Measurements from ENCODE around the gene PLXDC2.

Gene PLXDC2

DNA sequence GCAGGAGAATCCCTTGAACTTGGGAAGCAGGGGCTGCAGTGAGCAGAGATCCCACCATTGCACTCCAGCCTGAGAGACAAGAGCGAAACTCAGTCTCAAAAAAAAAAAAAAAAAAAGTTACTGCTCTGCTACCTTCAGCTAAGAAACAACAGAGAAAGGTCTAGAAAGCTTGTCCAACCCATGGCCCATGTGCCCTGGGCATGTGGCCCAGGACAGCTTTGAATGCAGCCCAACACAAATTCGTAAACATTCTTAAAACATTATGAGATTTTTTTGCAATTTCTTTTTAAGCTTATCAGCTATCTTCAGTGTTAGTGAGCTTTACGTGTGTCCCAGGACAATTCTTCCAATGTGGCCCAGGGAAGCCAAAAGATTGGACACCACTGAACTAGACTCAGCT is 22.9 kb downstream of the PLXDC2 start:
- no peak for ATAC-seq (ENCODE audit: low read depth)
- no peak overlapping the region for H3K27ac ChIP-seq (ENCODE audit: poor library complexity, severe bottlenecking)

DNA sequence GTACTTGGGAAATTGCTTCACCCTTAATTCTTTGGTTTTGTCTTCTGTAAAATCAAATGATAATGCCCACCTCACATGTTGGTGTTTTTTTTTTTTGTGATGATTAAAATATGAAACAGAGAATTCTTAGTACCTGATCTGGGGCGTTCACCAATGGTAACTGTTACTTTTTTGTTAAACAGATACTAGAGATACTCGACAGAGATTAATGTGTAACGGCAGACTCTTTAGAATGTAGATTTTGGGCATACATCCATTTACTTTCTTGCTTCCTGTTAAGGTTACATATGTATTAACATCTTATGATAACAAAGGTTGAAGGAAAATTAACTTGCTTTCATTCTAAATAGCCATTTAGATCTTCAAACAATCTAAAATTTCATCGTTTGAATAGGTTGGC is 23.3 kb downstream of the PLXDC2 start:
- no peaks in the 10 kb centered on the region for H3K9me3 ChIP-seq (ENCODE audit: severe bottlenecking)
- H3K36me3 ChIP-seq (ENCODE audit: low read depth): no peaks in the 10 kb centered on the region
- DNase-seq (ENCODE audit: low spot score) (no peak), ATAC-seq (ENCODE audit: low read depth) (no peak)
- H3K4me1 ChIP-seq (ENCODE audit: insufficient read depth, poor library complexity, severe bottlenecking): no peaks in the 10 kb centered on the region
- H3K27ac ChIP-seq (ENCODE audit: poor library complexity, severe bottlenecking): no peak overlapping the region
- no peaks in the 10 kb centered on the region for H3K27me3 ChIP-seq (ENCODE audit: insufficient read depth, poor library complexity, severe bottlenecking)
- H3K4me3 ChIP-seq (ENCODE audit: severe bottlenecking): no peak overlapping the region
- TF ChIP-seq CTCF (IDR thresholded peaks at IDR 0.05; ENCODE audit: poor library complexity, severe bottlenecking): no peak

More for the DNA sequence above, 22.9 kb downstream of the PLXDC2 start:
- no peak overlapping the region for H3K4me3 ChIP-seq (ENCODE audit: severe bottlenecking)
- H3K27me3 ChIP-seq (ENCODE audit: insufficient read depth, poor library complexity, severe bottlenecking): no peaks in the 10 kb centered on the region
- no peaks in the 10 kb centered on the region for H3K9me3 ChIP-seq (ENCODE audit: severe bottlenecking)
- no peaks in the 10 kb centered on the region for H3K36me3 ChIP-seq (ENCODE audit: low read depth)
- no peak for DNase-seq (ENCODE audit: low spot score)
- no peaks in the 10 kb centered on the region for H3K4me1 ChIP-seq (ENCODE audit: insufficient read depth, poor library complexity, severe bottlenecking)
- TF ChIP-seq CTCF (IDR thresholded peaks at IDR 0.05; ENCODE audit: poor library complexity, severe bottlenecking): no peak

- no peak overlapping the region for H3K27ac ChIP-seq (ENCODE audit: poor library complexity, severe bottlenecking)
- DNase-seq (ENCODE audit: low spot score) (no peak), ATAC-seq (ENCODE audit: low read depth) (no peak)
- H3K9me3 ChIP-seq (ENCODE audit: severe bottlenecking): no peaks in the 10 kb centered on the region
- H3K4me1 ChIP-seq (ENCODE audit: insufficient read depth, poor library complexity, severe bottlenecking): no peaks in the 10 kb centered on the region
- H3K27me3 ChIP-seq (ENCODE audit: insufficient read depth, poor library complexity, severe bottlenecking): no peaks in the 10 kb centered on the region
- no peak overlapping the region for H3K4me3 ChIP-seq (ENCODE audit: severe bottlenecking)
- H3K36me3 ChIP-seq (ENCODE audit: low read depth): no peaks in the 10 kb centered on the region
- no peak for TF ChIP-seq CTCF (IDR thresholded peaks at IDR 0.05; ENCODE audit: poor library complexity, severe bottlenecking)
Observed at GRCh38 chr10:19840776-19841175, 24.5 kb downstream of the PLXDC2 start.

DNA sequence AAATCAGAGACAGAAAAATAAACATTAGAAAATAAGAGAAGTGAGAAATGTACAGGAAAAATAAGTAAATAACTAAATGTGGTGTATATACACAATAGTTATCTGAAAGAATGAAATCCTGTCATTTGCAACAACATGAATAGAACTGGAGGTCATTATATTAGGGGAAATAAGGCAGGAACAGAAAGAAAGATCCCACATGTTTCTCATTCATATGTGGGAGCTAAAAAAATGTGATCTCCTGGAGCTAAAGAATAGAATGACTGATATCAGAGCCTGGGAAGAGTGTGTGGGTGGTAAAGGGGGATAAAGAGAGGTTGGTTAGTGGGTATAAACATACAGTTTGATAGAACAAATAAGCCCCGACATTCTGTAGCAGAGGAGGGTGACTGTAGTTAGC is 27.3 kb downstream of the PLXDC2 start:
- no peak for TF ChIP-seq CTCF (IDR thresholded peaks at IDR 0.05; ENCODE audit: poor library complexity, severe bottlenecking)
- Histone ChIP-seq H3K4me3 (ENCODE audit: severe bottlenecking) (no peak overlapping the region), H3K27ac (ENCODE audit: poor library complexity, severe bottlenecking) (no peak overlapping the region), H3K9me3 (ENCODE audit: severe bottlenecking) (no peaks in the 10 kb centered on the region), H3K4me1 (ENCODE audit: insufficient read depth, poor library complexity, severe bottlenecking) (no peaks in the 10 kb centered on the region), H3K27me3 (ENCODE audit: insufficient read depth, poor library complexity, severe bottlenecking) (no peaks in the 10 kb centered on the region), H3K36me3 (ENCODE audit: low read depth) (no peaks in the 10 kb centered on the region)
- ATAC-seq (ENCODE audit: low read depth): no peak
- no peak for DNase-seq (ENCODE audit: low spot score)

DNA sequence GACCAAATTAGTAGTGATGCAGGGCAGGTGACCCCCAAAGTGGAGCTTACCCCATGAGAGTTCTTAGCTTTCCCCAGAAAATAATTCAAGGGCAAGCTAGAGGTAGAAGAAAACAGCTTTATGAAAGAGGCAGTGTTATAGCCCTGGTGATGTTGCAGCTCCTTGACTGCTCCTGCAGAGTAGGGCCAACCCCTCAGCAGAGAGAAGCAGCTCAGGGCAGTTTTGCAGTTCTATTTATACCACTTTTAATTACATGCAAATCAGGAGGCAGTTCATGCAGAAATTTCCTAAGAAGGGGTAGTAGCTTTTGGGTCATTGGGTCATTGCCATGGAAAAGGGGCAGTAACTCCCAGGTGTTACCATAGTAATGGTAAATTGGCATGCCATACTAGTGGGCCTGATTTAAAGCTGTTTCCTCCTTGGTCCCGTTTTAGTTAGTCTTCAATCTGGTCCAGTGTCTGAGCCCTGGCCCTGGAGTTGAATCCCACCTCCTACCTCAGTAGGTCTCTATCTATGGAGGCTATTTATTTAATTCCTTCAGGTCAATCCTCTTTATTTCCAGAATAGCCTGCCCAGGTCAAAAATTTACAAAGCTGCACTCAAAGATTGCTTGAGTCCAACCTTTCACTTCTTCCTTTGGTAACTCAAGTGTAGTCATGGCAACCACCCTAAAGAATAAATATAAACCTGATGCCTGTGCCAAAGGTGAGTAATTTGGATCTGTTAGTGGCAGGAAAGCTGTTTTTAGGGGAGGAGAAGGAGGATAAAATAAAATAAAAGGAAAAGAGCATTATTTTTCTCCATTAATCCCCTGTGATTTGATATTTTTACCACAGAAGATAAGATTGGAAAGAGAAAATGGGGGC is 29.5 kb downstream of the PLXDC2 start:
- H3K27me3 ChIP-seq (ENCODE audit: insufficient read depth, poor library complexity, severe bottlenecking): no peaks in the 10 kb centered on the region
- TF ChIP-seq CTCF (IDR thresholded peaks at IDR 0.05; ENCODE audit: poor library complexity, severe bottlenecking): no peak
- H3K4me3 ChIP-seq (ENCODE audit: severe bottlenecking): no peak overlapping the region
- DNase-seq (ENCODE audit: low spot score) (no peak), ATAC-seq (ENCODE audit: low read depth) (no peak)
- H3K4me1 ChIP-seq (ENCODE audit: insufficient read depth, poor library complexity, severe bottlenecking): no peaks in the 10 kb centered on the region
- H3K9me3 ChIP-seq (ENCODE audit: severe bottlenecking): no peaks in the 10 kb centered on the region
- no peak overlapping the region for H3K27ac ChIP-seq (ENCODE audit: poor library complexity, severe bottlenecking)
- no peaks in the 10 kb centered on the region for H3K36me3 ChIP-seq (ENCODE audit: low read depth)

Data from RWPE2 (cell line).